ENCODE data around the gene CASK.

The CASK gene

DNA sequence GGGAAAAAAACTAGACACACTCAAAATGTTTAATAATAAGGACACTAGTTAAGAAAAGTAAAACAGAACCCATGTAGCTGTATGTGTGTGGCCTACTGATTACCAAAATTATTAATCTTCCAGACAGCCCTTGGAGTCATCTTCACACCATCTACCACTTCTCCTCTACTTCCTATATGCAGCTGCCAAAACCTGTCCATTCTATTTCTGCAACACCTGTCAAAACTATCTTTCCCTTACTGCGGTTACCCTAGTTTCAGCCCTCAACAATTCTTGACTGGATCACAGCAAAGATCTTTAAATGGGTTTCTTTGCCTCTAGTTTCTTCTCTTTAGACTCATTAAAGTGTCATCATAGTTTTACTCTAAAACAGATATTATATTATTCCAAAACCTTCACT lies 126.8 kb downstream of the CASK start:
- no peaks in the 10 kb centered on the region for H3K27me3 ChIP-seq (ENCODE audit: control insufficient read depth, low read length)
- no peaks in the 10 kb centered on the region for H3K36me3 ChIP-seq (ENCODE audit: control insufficient read depth, low read length)
- no peaks in the 10 kb centered on the region for H3K79me2 ChIP-seq (ENCODE audit: control insufficient read depth, low read length)
- TF ChIP-seq CTCF (IDR thresholded peaks at IDR 0.05; ENCODE audit: low read depth, low read length, poor library complexity, severe bottlenecking) (no peak), EZH2phosphoT487 (IDR thresholded peaks at IDR 0.05; ENCODE audit: borderline replicate concordance, low read length) (no peak)
- H3F3A ChIP-seq (ENCODE audit: control insufficient read depth, insufficient read depth) = no peaks in the 10 kb centered on the region
- H3K4me2 ChIP-seq (ENCODE audit: low read length) = no peak overlapping the region
- H3K9me3 ChIP-seq (ENCODE audit: control insufficient read depth, insufficient read depth, low read length) = no peaks in the 10 kb centered on the region
- no peaks in the 10 kb centered on the region for H3K9me2 ChIP-seq (replicated peaks; ENCODE audit: control insufficient read depth, low read length)
- H3K4me3 ChIP-seq (ENCODE audit: low read length) = no peak overlapping the region
- 0 out of 2 replicates have a peak, but pooled peaks cover 2% of the 10 kb centered on the region for H3K4me1 ChIP-seq (ENCODE audit: control insufficient read depth, low read length)
- no peaks in the 10 kb centered on the region for H4K20me1 ChIP-seq (ENCODE audit: control insufficient read depth, insufficient read depth, low read depth, low read length)
- no peak overlapping the region for H3K27ac ChIP-seq (ENCODE audit: low read depth, low read length)

DNA sequence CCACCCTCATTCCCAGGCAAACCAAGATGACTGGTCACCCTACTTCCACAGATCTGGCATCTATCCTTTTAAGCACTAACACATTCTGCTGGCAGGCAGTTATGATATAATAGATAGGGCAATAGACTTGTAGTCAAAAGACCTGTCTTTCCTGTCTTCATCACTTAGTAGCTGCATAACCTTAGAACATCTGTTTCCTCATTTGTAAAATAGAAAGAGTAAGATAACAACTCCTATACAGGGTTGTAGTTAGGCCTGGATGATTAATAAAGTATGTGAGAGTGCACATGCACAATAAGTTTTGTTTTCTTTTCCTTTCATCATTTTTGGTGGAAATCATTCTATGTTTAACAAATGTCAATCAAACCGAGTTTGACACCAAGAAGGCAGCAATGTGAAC lies 127.3 kb downstream of the CASK start:
- Histone ChIP-seq H3K36me3 (ENCODE audit: control insufficient read depth, low read length) (no peaks in the 10 kb centered on the region), H4K20me1 (ENCODE audit: control insufficient read depth, insufficient read depth, low read depth, low read length) (no peaks in the 10 kb centered on the region), H3K79me2 (ENCODE audit: control insufficient read depth, low read length) (no peaks in the 10 kb centered on the region), H3K27me3 (ENCODE audit: control insufficient read depth, low read length) (no peaks in the 10 kb centered on the region), H3K27ac (ENCODE audit: low read depth, low read length) (no peak overlapping the region), H3K4me1 (ENCODE audit: control insufficient read depth, low read length) (0 out of 2 replicates have a peak, but pooled peaks cover 2% of the 10 kb centered on the region), H3K4me3 (ENCODE audit: low read length) (no peak overlapping the region), H3K9me2 (replicated peaks; ENCODE audit: control insufficient read depth, low read length) (no peaks in the 10 kb centered on the region), H3K4me2 (ENCODE audit: low read length) (no peak overlapping the region), H3F3A (ENCODE audit: control insufficient read depth, insufficient read depth) (no peaks in the 10 kb centered on the region), H3K9me3 (ENCODE audit: control insufficient read depth, insufficient read depth, low read length) (no peaks in the 10 kb centered on the region)
- TF ChIP-seq EZH2phosphoT487 (IDR thresholded peaks at IDR 0.05; ENCODE audit: borderline replicate concordance, low read length) (no peak), CTCF (IDR thresholded peaks at IDR 0.05; ENCODE audit: low read depth, low read length, poor library complexity, severe bottlenecking) (no peak)

DNA sequence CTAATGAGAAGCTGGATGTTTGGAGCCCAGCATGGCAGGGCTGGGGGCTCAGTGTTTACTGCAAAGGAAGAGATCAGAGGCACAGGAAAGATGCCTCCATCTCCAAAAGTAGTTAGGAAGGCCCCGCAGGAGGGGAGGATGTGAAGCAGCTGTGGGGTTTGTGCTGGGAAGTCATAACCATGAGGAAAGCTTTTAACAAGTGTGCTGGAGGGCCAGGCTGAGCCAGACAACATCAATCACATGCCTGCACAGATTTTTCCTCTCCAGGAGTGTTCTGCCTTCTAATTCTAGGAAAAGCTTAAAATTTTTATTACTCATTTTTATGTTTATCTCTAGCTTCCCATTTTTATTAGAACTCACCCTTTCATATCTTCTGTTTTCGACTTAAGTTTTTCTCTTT lies 134.0 kb downstream of the CASK start:
- TF ChIP-seq CTCF (IDR thresholded peaks at IDR 0.05; ENCODE audit: low read depth, low read length, poor library complexity, severe bottlenecking) (no peak), EZH2phosphoT487 (IDR thresholded peaks at IDR 0.05; ENCODE audit: borderline replicate concordance, low read length) (no peak)
- no peaks in the 10 kb centered on the region for H3K4me1 ChIP-seq (ENCODE audit: control insufficient read depth, low read length)
- no peak overlapping the region for H3K4me3 ChIP-seq (ENCODE audit: low read length)
- no peaks in the 10 kb centered on the region for H3K9me3 ChIP-seq (ENCODE audit: control insufficient read depth, insufficient read depth, low read length)
- H3K9me2 ChIP-seq (replicated peaks; ENCODE audit: control insufficient read depth, low read length) = no peaks in the 10 kb centered on the region
- no peak overlapping the region for H3K4me2 ChIP-seq (ENCODE audit: low read length)
- no peak overlapping the region for H3K27ac ChIP-seq (ENCODE audit: low read depth, low read length)
- H4K20me1 ChIP-seq (ENCODE audit: control insufficient read depth, insufficient read depth, low read depth, low read length) = no peaks in the 10 kb centered on the region
- H3K27me3 ChIP-seq (ENCODE audit: control insufficient read depth, low read length) = no peaks in the 10 kb centered on the region
- no peaks in the 10 kb centered on the region for H3F3A ChIP-seq (ENCODE audit: control insufficient read depth, insufficient read depth)
- no peaks in the 10 kb centered on the region for H3K36me3 ChIP-seq (ENCODE audit: control insufficient read depth, low read length)
- no peaks in the 10 kb centered on the region for H3K79me2 ChIP-seq (ENCODE audit: control insufficient read depth, low read length)

- Histone ChIP-seq H3K36me3 (ENCODE audit: control insufficient read depth, low read length) (no peaks in the 10 kb centered on the region), H3K9me2 (replicated peaks; ENCODE audit: control insufficient read depth, low read length) (no peaks in the 10 kb centered on the region), H3K79me2 (ENCODE audit: control insufficient read depth, low read length) (no peaks in the 10 kb centered on the region), H3K4me1 (ENCODE audit: control insufficient read depth, low read length) (no peaks in the 10 kb centered on the region), H3K27ac (ENCODE audit: low read depth, low read length) (no peak overlapping the region), H3K4me2 (ENCODE audit: low read length) (no peak overlapping the region), H3K4me3 (ENCODE audit: low read length) (no peak overlapping the region), H4K20me1 (ENCODE audit: control insufficient read depth, insufficient read depth, low read depth, low read length) (no peaks in the 10 kb centered on the region), H3K27me3 (ENCODE audit: control insufficient read depth, low read length) (no peaks in the 10 kb centered on the region), H3F3A (ENCODE audit: control insufficient read depth, insufficient read depth) (no peaks in the 10 kb centered on the region), H3K9me3 (ENCODE audit: control insufficient read depth, insufficient read depth, low read length) (no peaks in the 10 kb centered on the region)
- TF ChIP-seq CTCF (IDR thresholded peaks at IDR 0.05; ENCODE audit: low read depth, low read length, poor library complexity, severe bottlenecking) (no peak), EZH2phosphoT487 (IDR thresholded peaks at IDR 0.05; ENCODE audit: borderline replicate concordance, low read length) (no peak)
Observed at GRCh38 chrX:41785685-41786084, 137.7 kb downstream of the CASK start.
